HepG2 (cell line): Measurements from ENCODE around the gene ZMIZ1. TPM values are rescaled to one million over a fixed set of nuclear protein-coding genes. Genes with fewer than 3 reads are reported as not detected.
A peak's percentile ranks its signal among the peaks of the same experiment; 100 is the strongest.

Experiments used
- CHD4 ChIP-seq: fragments of 200-600 bp; sonication (generic); IDR thresholded peaks from 2 replicates; pipeline ENCODE4 v1.7.0; 2017; ENCODE audit warnings: mild to moderate bottlenecking, low read length, borderline replicate concordance
- ELF3 ChIP-seq: IDR thresholded peaks from 2 replicates; pipeline ENCODE4 v1.6.1; 2016; ENCODE audit warnings: missing genetic modification reagents, missing compliant biosample characterization
- FOXK1 ChIP-seq: sonication (generic); formaldehyde crosslinking; IDR thresholded peaks from 2 replicates; pipeline ENCODE4 v1.4.0; 2020; ENCODE audit warnings: low read depth, missing genetic modification reagents, borderline replicate concordance
- GATAD1 ChIP-seq: IDR thresholded peaks from 2 replicates; pipeline ENCODE4 v1.6.1; 2016; ENCODE audit warnings: missing genetic modification reagents, missing compliant biosample characterization
- NFIB ChIP-seq: sonication (generic); formaldehyde crosslinking; IDR thresholded peaks from 2 replicates; pipeline ENCODE4 v1.9.0; 2021; ENCODE audit warnings: missing genetic modification reagents, mild to moderate bottlenecking, borderline replicate concordance
- RCOR2 ChIP-seq: IDR thresholded peaks from 2 replicates; pipeline ENCODE4 v1.6.1; 2016; ENCODE audit warnings: missing biosample characterization, missing genetic modification reagents
- SAP130 ChIP-seq: IDR thresholded peaks from 2 replicates; pipeline ENCODE4 v1.6.1; 2016; ENCODE audit warnings: low read depth
- SNAPC4 ChIP-seq: sonication (generic); formaldehyde crosslinking; IDR thresholded peaks from 2 replicates; pipeline ENCODE4 v1.4.0; 2020; ENCODE audit warnings: mild to moderate bottlenecking, missing genetic modification reagents
- TEAD3 ChIP-seq: optimal IDR thresholded peaks from 2 replicates; pipeline ENCODE3; 2016; ENCODE audit warnings: borderline replicate concordance
- ZNF567 ChIP-seq: sonication (generic); formaldehyde crosslinking; IDR thresholded peaks from 2 replicates; pipeline ENCODE4 v1.8.1; 2023; ENCODE audit warnings: mild to moderate bottlenecking, missing genetic modification reagents, borderline replicate concordance
- ZNF883 ChIP-seq: sonication (generic); formaldehyde crosslinking; IDR thresholded peaks from 2 replicates; pipeline ENCODE4 v1.5.1; 2020; ENCODE audit warnings: mild to moderate bottlenecking, missing genetic modification reagents; ENCODE audit errors: not compliant biosample characterization
- ZSCAN29 ChIP-seq: sonication (generic); formaldehyde crosslinking; conservative IDR thresholded peaks from 2 replicates; pipeline ENCODE4 v1.4.0; 2020; ENCODE audit warnings: mild to moderate bottlenecking, missing genetic modification reagents
- polyA plus RNA-seq, 8 experiments: library from polyadenylated mRNA; depleted of rRNA in 3 of 8; stranded (reverse) in 7 of 8; unstranded in 1 of 8; fragments of >200 nt; fragmentation: Illumina TruSeq in 4 of 8; extraction: Trizol in 4 of 8; gene quantifications; 2 replicates each; pipeline versions ENCODE4 v1.2.1 to v1.2.3, GENCODE V29; 2011 to 2016; ENCODE audit warnings: low read depth in 4 of 8, missing spikeins in 1 of 8, mixed read lengths in 1 of 8; ENCODE audit not compliant: insufficient read depth in 1 of 8
- total RNA-seq, 5 experiments: library from RNA; depleted of rRNA; stranded (reverse); fragments of >200 nt; fragmentation: Illumina TruSeq; extraction: Trizol; gene quantifications; 2 replicates each; pipeline ENCODE4 v1.2.3, GENCODE V29; 2016; ENCODE audit warnings: low read depth in 1 of 5
- TF ChIP-seq, protein P1 (sequence below): sonication (generic); formaldehyde crosslinking; IDR thresholded peaks from 2 replicates; pipeline ENCODE4 v1.4.0; 2020; ENCODE audit warnings: missing genetic modification reagents
- TF ChIP-seq, protein P2 (sequence below): sonication (generic); formaldehyde crosslinking; IDR thresholded peaks from 2 replicates; pipeline ENCODE4 v1.4.0; 2020; ENCODE audit warnings: missing genetic modification reagents
- TF ChIP-seq, protein P3 (sequence below): sonication (generic); formaldehyde crosslinking; conservative IDR thresholded peaks from 2 replicates; pipeline ENCODE4 v1.8.0; 2022; ENCODE audit warnings: mild to moderate bottlenecking, moderate library complexity, missing genetic modification reagents
- TF ChIP-seq, protein P4 (sequence below): sonication (generic); formaldehyde crosslinking; IDR thresholded peaks from 2 replicates; pipeline ENCODE4 v1.8.0; 2022; ENCODE audit warnings: low read depth, missing genetic modification reagents

ZMIZ1 gene
- total and polyA plus RNA-seq, 2 of the 13 experiments (the other 11 are each of a cell fraction or from before 2014, with no cell fraction given): 5.3 to 10.2 TPM

DNA sequence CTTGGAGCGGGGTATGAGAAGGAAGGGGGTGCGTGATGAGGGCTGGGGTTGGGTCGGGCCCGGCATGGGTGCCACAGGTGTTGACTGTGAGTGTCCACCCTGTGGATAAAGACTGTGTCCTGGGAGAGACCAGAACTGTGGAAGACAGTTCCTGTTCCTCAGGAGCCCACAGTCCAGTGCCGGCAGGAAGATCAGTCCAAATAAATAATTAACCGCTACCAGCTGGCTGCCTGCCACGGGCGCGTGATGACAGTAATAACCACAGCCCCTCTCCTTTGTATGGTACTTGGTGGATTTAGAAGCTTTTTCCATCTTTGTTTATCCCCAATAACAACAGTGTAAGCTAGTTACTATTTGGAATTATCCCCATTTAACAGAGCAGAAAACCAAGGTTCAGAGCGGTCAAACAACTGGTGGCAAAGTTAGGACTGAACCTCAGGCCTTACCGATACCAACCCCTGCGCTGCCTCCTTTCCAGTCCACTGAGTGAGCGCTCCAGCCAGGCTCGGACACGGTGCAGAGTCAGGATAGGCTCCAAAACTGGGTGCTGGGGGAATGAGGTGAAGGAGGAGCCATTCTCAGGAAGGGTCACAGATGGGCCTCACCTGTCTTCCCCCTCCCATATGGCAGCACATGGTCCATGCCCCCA, 5.1 kb downstream of the ZMIZ1 start (continued):
- 0 out of 2 replicates have a peak, but pooled peaks have one; percentile 27 for TF ChIP-seq SNAPC4 (CRISPR knock-in tag)
- no peak for TF ChIP-seq ZNF567 (CRISPR knock-in tag)
- TF ChIP-seq SAP130 (CRISPR knock-in tag): peak; percentile 63
- TF ChIP-seq RCOR2 (CRISPR knock-in tag): 0 out of 2 replicates have a peak, but pooled peaks have one; percentile 32
- TF ChIP-seq, protein P1, sequence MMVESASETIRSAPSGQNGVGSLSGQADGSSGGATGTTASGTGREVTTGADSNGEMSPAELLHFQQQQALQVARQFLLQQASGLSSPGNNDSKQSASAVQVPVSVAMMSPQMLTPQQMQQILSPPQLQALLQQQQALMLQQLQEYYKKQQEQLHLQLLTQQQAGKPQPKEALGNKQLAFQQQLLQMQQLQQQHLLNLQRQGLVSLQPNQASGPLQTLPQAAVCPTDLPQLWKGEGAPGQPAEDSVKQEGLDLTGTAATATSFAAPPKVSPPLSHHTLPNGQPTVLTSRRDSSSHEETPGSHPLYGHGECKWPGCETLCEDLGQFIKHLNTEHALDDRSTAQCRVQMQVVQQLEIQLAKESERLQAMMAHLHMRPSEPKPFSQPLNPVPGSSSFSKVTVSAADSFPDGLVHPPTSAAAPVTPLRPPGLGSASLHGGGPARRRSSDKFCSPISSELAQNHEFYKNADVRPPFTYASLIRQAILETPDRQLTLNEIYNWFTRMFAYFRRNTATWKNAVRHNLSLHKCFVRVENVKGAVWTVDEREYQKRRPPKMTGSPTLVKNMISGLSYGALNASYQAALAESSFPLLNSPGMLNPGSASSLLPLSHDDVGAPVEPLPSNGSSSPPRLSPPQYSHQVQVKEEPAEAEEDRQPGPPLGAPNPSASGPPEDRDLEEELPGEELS (CRISPR knock-in tag): no peak
- TF ChIP-seq NFIB (CRISPR knock-in tag): no peak
- TF ChIP-seq CHD4: 0 out of 2 replicates have a peak, but pooled peaks have one; percentile 45
- TF ChIP-seq ZNF883 (CRISPR knock-in tag): no peak
- TF ChIP-seq TEAD3: peak; percentile 11
- TF ChIP-seq FOXK1 (CRISPR knock-in tag): 0 out of 2 replicates have a peak, but pooled peaks have one; percentile 14
- TF ChIP-seq, protein P2, sequence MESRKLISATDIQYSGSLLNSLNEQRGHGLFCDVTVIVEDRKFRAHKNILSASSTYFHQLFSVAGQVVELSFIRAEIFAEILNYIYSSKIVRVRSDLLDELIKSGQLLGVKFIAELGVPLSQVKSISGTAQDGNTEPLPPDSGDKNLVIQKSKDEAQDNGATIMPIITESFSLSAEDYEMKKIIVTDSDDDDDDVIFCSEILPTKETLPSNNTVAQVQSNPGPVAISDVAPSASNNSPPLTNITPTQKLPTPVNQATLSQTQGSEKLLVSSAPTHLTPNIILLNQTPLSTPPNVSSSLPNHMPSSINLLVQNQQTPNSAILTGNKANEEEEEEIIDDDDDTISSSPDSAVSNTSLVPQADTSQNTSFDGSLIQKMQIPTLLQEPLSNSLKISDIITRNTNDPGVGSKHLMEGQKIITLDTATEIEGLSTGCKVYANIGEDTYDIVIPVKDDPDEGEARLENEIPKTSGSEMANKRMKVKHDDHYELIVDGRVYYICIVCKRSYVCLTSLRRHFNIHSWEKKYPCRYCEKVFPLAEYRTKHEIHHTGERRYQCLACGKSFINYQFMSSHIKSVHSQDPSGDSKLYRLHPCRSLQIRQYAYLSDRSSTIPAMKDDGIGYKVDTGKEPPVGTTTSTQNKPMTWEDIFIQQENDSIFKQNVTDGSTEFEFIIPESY (CRISPR knock-in tag): peak; percentile 27; the same call in 1 of the 2 replicates
- no peak for TF ChIP-seq ZSCAN29
- no peak for TF ChIP-seq ELF3 (CRISPR knock-in tag)
- TF ChIP-seq, protein P3, sequence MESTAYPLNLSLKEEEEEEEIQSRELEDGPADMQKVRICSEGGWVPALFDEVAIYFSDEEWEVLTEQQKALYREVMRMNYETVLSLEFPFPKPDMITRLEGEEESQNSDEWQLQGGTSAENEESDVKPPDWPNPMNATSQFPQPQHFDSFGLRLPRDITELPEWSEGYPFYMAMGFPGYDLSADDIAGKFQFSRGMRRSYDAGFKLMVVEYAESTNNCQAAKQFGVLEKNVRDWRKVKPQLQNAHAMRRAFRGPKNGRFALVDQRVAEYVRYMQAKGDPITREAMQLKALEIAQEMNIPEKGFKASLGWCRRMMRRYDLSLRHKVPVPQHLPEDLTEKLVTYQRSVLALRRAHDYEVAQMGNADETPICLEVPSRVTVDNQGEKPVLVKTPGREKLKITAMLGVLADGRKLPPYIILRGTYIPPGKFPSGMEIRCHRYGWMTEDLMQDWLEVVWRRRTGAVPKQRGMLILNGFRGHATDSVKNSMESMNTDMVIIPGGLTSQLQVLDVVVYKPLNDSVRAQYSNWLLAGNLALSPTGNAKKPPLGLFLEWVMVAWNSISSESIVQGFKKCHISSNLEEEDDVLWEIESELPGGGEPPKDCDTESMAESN (CRISPR knock-in tag): no peak
- TF ChIP-seq GATAD1 (CRISPR knock-in tag): no peak
- TF ChIP-seq, protein P4, sequence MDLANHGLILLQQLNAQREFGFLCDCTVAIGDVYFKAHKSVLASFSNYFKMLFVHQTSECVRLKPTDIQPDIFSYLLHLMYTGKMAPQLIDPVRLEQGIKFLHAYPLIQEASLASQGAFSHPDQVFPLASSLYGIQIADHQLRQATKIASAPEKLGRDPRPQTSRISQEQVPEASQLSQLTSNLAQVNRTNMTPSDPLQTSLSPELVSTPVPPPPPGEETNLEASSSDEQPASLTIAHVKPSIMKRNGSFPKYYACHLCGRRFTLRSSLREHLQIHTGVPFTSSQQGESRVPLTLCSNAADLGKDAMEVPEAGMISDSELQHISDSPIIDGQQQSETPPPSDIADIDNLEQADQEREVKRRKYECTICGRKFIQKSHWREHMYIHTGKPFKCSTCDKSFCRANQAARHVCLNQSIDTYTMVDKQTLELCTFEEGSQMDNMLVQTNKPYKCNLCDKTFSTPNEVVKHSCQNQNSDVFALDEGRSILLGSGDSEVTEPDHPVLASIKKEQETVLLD (CRISPR knock-in tag): 0 out of 2 replicates have a peak, but pooled peaks have one; percentile 22
